SIG-M5 (cell line): ENCODE results near the gene METRNL.

Experiments
- DNase-seq: peaks from one replicate; lab custom pipeline; 2025; lab: John Stamatoyannopoulos, UW

Gene METRNL

GRCh38 chr17:83142619-83143018 is 63.2 kb downstream of the METRNL start:
- no peak for DNase-seq

- DNase-seq: no peak
Measured at GRCh38 chr17:83143817-83144231, 64.4 kb downstream of the METRNL start.
